GM21360 (cell line): ENCODE results near the gene PRG2.
"Not testable (repeated sequence)": the region's sequence is repeated elsewhere in the genome, so short reads cannot be mapped to it uniquely, and the experiment has no call there.

Source experiments
- ATAC-seq: cut with Tn5 transposase; IDR thresholded peaks from one replicate; pipeline ENCODE4 v1.9.1; 2021; ENCODE audit warnings: mild to moderate bottlenecking, moderate library complexity; ENCODE audit not compliant: unreplicated experiment

PRG2 gene

GRCh38 chr11:57370251-57370650 is 20.2 kb downstream of the PRG2 start:
- ATAC-seq: no peak

GRCh38 chr11:57368845-57369232 is 21.6 kb downstream of the PRG2 start:
- no peak for ATAC-seq

- no peak for ATAC-seq
Measured at GRCh38 chr11:57368106-57368844, 22.2 kb downstream of the PRG2 start.

- no peak for ATAC-seq
Measured at GRCh38 chr11:57364851-57365660, 25.4 kb downstream of the PRG2 start.

GRCh38 chr11:57363131-57364080 is 27.0 kb downstream of the PRG2 start:
- no peak for ATAC-seq

GRCh38 chr11:57361926-57362325 is 28.5 kb downstream of the PRG2 start:
- no peak for ATAC-seq

- not testable (repeated sequence) for ATAC-seq
Measured at GRCh38 chr11:57361420-57361819, 29.0 kb downstream of the PRG2 start.

GRCh38 chr11:57360991-57361390 is 29.5 kb downstream of the PRG2 start:
- no peak for ATAC-seq

GRCh38 chr11:57359896-57360690 is 30.4 kb downstream of the PRG2 start:
- ATAC-seq: no peak

- ATAC-seq: no peak
Measured at GRCh38 chr11:57359396-57359795, 31.1 kb downstream of the PRG2 start.

- ATAC-seq: no peak
Measured at GRCh38 chr11:57358991-57359390, 31.5 kb downstream of the PRG2 start.

GRCh38 chr11:57358543-57358961 is 31.9 kb downstream of the PRG2 start:
- no peak for ATAC-seq

GRCh38 chr11:57357856-57358255 is 32.6 kb downstream of the PRG2 start:
- ATAC-seq: no peak

- ATAC-seq: no peak
Measured at GRCh38 chr11:57357310-57357709, 33.1 kb downstream of the PRG2 start.

GRCh38 chr11:57356268-57356667 is 34.2 kb downstream of the PRG2 start:
- ATAC-seq: no peak

GRCh38 chr11:57354699-57355098 is 35.8 kb downstream of the PRG2 start:
- no peak for ATAC-seq

- no peak for ATAC-seq
Measured at GRCh38 chr11:57353852-57354251, 36.6 kb downstream of the PRG2 start.

- ATAC-seq: no peak
Measured at GRCh38 chr11:57353446-57353845, 37.0 kb downstream of the PRG2 start.

- no peak for ATAC-seq
Measured at GRCh38 chr11:57353036-57353435, 37.4 kb downstream of the PRG2 start.
